K562 (cell line): ENCODE results near the gene CLEC3B. TPM values are rescaled to one million over a fixed set of nuclear protein-coding genes. Genes with fewer than 3 reads are reported as not detected.

ENCODE experiments used
- DPF2 ChIP-seq: fragments of 450-650 bp; IDR thresholded peaks from 2 replicates; pipeline ENCODE4 v1.6.1; 2016
- FIP1L1 ChIP-seq: fragments of 200-400 bp; formaldehyde crosslinking; IDR thresholded peaks from 2 replicates; pipeline ENCODE4 v1.6.1; 2018; ENCODE audit warnings: mild to moderate bottlenecking, low read depth, low read length; ENCODE audit not compliant: poor library complexity, severe bottlenecking
- ID3 ChIP-seq, 2 experiments: fragments of 250-450 bp in 1 of 2; fragments of 450-650 bp in 1 of 2; sonication (Bioruptor Pico) in 1 of 2; IDR thresholded peaks; 2 replicates each; pipeline versions ENCODE4 v1.6.1 to v1.8.0; 2016 to 2021; ENCODE audit warnings: mild to moderate bottlenecking in 2 of 2, moderate library complexity in 2 of 2, missing compliant biosample characterization in 1 of 2, missing genetic modification characterization in 1 of 2
- RBBP5 ChIP-seq: fragments of 200-600 bp; sonication (generic); IDR thresholded peaks from 2 replicates; pipeline ENCODE4 v1.6.1; 2012; ENCODE audit warnings: borderline replicate concordance, mild to moderate bottlenecking, low read length, control low read depth, inconsistent platforms; ENCODE audit not compliant: insufficient read depth, poor library complexity, severe bottlenecking
- U2AF1 ChIP-seq: fragments of 200-400 bp; formaldehyde crosslinking; optimal IDR thresholded peaks from 2 replicates; pipeline ENCODE3; 2017; ENCODE audit warnings: mild to moderate bottlenecking, low read depth, low read length, moderate library complexity
- VEZF1 ChIP-seq: fragments of 200-800 bp; sonication (Bioruptor generic); IDR thresholded peaks from 2 replicates; pipeline ENCODE4 v1.6.1; 2017; ENCODE audit warnings: missing genetic modification characterization, missing compliant biosample characterization
- ZBTB7A ChIP-seq: IDR thresholded peaks from 2 replicates; pipeline ENCODE4 v1.6.1; 2011; ENCODE audit warnings: low read depth, mild to moderate bottlenecking, low read length, moderate library complexity, borderline replicate concordance; ENCODE audit not compliant: control insufficient read depth
- ZNF175 ChIP-seq: fragments of 200-800 bp; sonication (Bioruptor generic); IDR thresholded peaks from 2 replicates; pipeline ENCODE4 v1.6.1; 2016; ENCODE audit warnings: low read depth, mild to moderate bottlenecking, missing genetic modification characterization, missing compliant biosample characterization
- ZNF318 ChIP-seq, 2 experiments: fragments of 450-650 bp; IDR thresholded peaks; 2 replicates each; pipeline ENCODE4 v1.6.1; 2016; ENCODE audit warnings: mild to moderate bottlenecking in 2 of 2, borderline replicate concordance in 1 of 2, low read depth in 1 of 2, moderate library complexity in 1 of 2
- polyA plus RNA-seq, 8 experiments: library from polyadenylated mRNA; depleted of rRNA in 4 of 8; stranded (reverse) in 5 of 8; unstranded in 3 of 8; fragments of >200 nt; fragmentation: Nextera tagmentation in 2 of 8; fragmentation: Illumina TruSeq in 1 of 8; extraction: Ambion mirVana in 2 of 8; extraction: Trizol in 1 of 8; gene quantifications; 2 replicates each; pipeline versions ENCODE4 v1.2.1 to v1.2.3, GENCODE V29; 2011 to 2014; ENCODE audit warnings: inconsistent platforms in 1 of 8, missing spikeins in 1 of 8
- total RNA-seq, 7 experiments: library from RNA; depleted of rRNA in 6 of 7; stranded (reverse); fragments of >200 nt in 6 of 7; fragmentation: Illumina TruSeq in 2 of 7; extraction: Trizol in 2 of 7; gene quantifications; 2 replicates each; pipeline versions ENCODE4 v1.2.1 to v1.2.3, GENCODE V29; 2011 to 2021; ENCODE audit warnings: low replicate concordance in 1 of 7
- TF ChIP-seq, protein P1 (sequence below): fragments of 450-650 bp; conservative IDR thresholded peaks from 2 replicates; pipeline ENCODE4 v1.6.1; 2016; ENCODE audit warnings: missing genetic modification characterization, low read depth, mild to moderate bottlenecking, control low read depth, missing compliant biosample characterization
- TF ChIP-seq, protein P2 (sequence below): fragments of 250-450 bp; sonication (Bioruptor Pico); IDR thresholded peaks from 2 replicates; pipeline ENCODE4 v1.4.0; 2020; ENCODE audit warnings: borderline replicate concordance

Gene CLEC3B
- total and polyA plus RNA-seq, 9 of the 15 experiments (the other 6 are each of a cell fraction or from before 2014, with no cell fraction given): not detected

- no peak for TF ChIP-seq ZNF318 (IDR thresholded peaks at IDR 0.05; ENCODE audit: borderline replicate concordance in 1 of 2, low read depth in 1 of 2)
- no peak for TF ChIP-seq ZBTB7A
- TF ChIP-seq, protein P1, sequence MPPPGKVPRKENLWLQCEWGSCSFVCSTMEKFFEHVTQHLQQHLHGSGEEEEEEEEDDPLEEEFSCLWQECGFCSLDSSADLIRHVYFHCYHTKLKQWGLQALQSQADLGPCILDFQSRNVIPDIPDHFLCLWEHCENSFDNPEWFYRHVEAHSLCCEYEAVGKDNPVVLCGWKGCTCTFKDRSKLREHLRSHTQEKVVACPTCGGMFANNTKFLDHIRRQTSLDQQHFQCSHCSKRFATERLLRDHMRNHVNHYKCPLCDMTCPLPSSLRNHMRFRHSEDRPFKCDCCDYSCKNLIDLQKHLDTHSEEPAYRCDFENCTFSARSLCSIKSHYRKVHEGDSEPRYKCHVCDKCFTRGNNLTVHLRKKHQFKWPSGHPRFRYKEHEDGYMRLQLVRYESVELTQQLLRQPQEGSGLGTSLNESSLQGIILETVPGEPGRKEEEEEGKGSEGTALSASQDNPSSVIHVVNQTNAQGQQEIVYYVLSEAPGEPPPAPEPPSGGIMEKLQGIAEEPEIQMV (tag): no peak
- no peak for TF ChIP-seq FIP1L1
- no peak for TF ChIP-seq RBBP5
- TF ChIP-seq ZNF175 (CRISPR knock-in tag): peak; percentile 56
- TF ChIP-seq, protein P2, sequence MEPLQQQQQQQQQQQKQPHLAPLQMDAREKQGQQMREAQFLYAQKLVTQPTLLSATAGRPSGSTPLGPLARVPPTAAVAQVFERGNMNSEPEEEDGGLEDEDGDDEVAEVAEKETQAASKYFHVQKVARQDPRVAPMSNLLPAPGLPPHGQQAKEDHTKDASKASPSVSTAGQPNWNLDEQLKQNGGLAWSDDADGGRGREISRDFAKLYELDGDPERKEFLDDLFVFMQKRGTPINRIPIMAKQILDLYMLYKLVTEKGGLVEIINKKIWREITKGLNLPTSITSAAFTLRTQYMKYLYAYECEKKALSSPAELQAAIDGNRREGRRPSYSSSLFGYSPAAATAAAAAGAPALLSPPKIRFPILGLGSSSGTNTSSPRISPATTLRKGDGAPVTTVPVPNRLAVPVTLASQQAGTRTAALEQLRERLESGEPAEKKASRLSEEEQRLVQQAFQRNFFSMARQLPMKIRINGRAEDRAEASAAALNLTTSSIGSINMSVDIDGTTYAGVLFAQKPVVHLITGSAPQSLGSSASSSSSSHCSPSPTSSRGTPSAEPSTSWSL: no peak
- no peak for TF ChIP-seq ID3 (CRISPR knock-in tag; IDR thresholded peaks at IDR 0.05)
- TF ChIP-seq ID3 (tag; IDR thresholded peaks at IDR 0.05): peak; percentile 68
- peak; percentile 22; the same call in 1 of the 2 replicates for TF ChIP-seq DPF2
- no peak for TF ChIP-seq U2AF1
- peak; percentile 58 for TF ChIP-seq VEZF1 (CRISPR knock-in tag)
These were observed 29.5 kb downstream of the CLEC3B start (continued) for GRCh38 chr3:45055411-45056143.
